GM23338 (cell line): ENCODE results near the gene COL4A2. TPM values are rescaled to one million over a fixed set of nuclear protein-coding genes. Genes with fewer than 3 reads are reported as not detected.

Experiments used
- ATAC-seq: fragments of 200-7000 bp; cut with Tn5 transposase; 3 replicates; pipeline ENCODE4 v1.9.1; 2020
- DNase-seq: peaks from one replicate; pipeline ENCODE4 v3.0.0-alpha.2; 2015; ENCODE audit warnings: low spot score
- H2AFZ ChIP-seq: fragments of 200-600 bp; sonication (generic); 2 replicates; pipeline ENCODE4 v1.8.0; 2016; ENCODE audit warnings: antibody characterized with exemption, mild to moderate bottlenecking, moderate library complexity
- H3F3A ChIP-seq: fragments of 200-600 bp; sonication (generic); replicated peaks from 2 replicates; pipeline ENCODE4 v1.8.0; 2017; ENCODE audit warnings: antibody characterized with exemption, mixed run types, low read depth
- H3K27ac ChIP-seq: fragments of 200-600 bp; sonication (generic); 2 replicates; pipeline ENCODE4 v1.6.1; 2016; ENCODE audit warnings: low read depth
- H3K27me3 ChIP-seq: fragments of 200-600 bp; sonication (generic); 2 replicates; pipeline ENCODE4 v1.8.0; 2016; ENCODE audit warnings: mild to moderate bottlenecking, mixed run types, moderate library complexity; ENCODE audit not compliant: insufficient read depth
- H3K36me3 ChIP-seq: fragments of 200-600 bp; sonication (generic); 2 replicates; pipeline ENCODE4 v1.8.0; 2016; ENCODE audit warnings: mild to moderate bottlenecking; ENCODE audit not compliant: insufficient read depth
- H3K4me1 ChIP-seq: fragments of 200-600 bp; sonication (generic); 2 replicates; pipeline ENCODE4 v1.8.0; 2016; ENCODE audit warnings: mild to moderate bottlenecking, moderate library complexity; ENCODE audit not compliant: insufficient read depth
- H3K4me2 ChIP-seq: fragments of 200-600 bp; sonication (generic); 2 replicates; pipeline ENCODE4 v1.7.1; 2017; ENCODE audit warnings: mixed run types
- H3K4me3 ChIP-seq: fragments of 200-600 bp; sonication (generic); 2 replicates; pipeline ENCODE4 v1.6.1; 2016; ENCODE audit warnings: mixed run types
- H3K79me2 ChIP-seq: fragments of 200-600 bp; sonication (generic); replicated peaks from 2 replicates; pipeline ENCODE4 v1.8.0; 2017; ENCODE audit warnings: mild to moderate bottlenecking; ENCODE audit not compliant: insufficient read depth
- H3K9me2 ChIP-seq: fragments of 200-600 bp; sonication (generic); 2 replicates; pipeline ENCODE4 v1.8.0; 2017; ENCODE audit not compliant: insufficient read depth
- H4K20me1 ChIP-seq: fragments of 200-600 bp; sonication (generic); replicated peaks from 2 replicates; pipeline ENCODE4 v1.8.0; 2017; ENCODE audit warnings: mild to moderate bottlenecking; ENCODE audit not compliant: insufficient read depth
- H3K27ac Mint-ChIP-seq: 2 replicates; pipeline ENCODE4 v1.8.0; 2020; ENCODE audit warnings: inconsistent platforms, mild to moderate bottlenecking, moderate library complexity, mixed read lengths
- H3K27me3 Mint-ChIP-seq: 3 replicates; pipeline ENCODE4 v1.8.0; 2022; ENCODE audit warnings: low read depth, mild to moderate bottlenecking, moderate library complexity, mixed read lengths, inconsistent platforms; ENCODE audit not compliant: insufficient read depth, poor library complexity
- H3K36me3 Mint-ChIP-seq: 3 replicates; pipeline ENCODE4 v1.8.0; 2021; ENCODE audit warnings: low read depth, mild to moderate bottlenecking, inconsistent platforms, moderate library complexity, mixed read lengths
- H3K4me1 Mint-ChIP-seq: 3 replicates; pipeline ENCODE4 v1.8.0; 2020; ENCODE audit warnings: mild to moderate bottlenecking, inconsistent platforms, mixed read lengths
- H3K4me3 Mint-ChIP-seq: 3 replicates; pipeline ENCODE4 v1.8.0; 2021; ENCODE audit warnings: moderate library complexity, mild to moderate bottlenecking, inconsistent platforms, mixed read lengths
- H3K9me3 Mint-ChIP-seq: 3 replicates; pipeline ENCODE4 v1.8.0; 2020; ENCODE audit warnings: moderate library complexity, mild to moderate bottlenecking, inconsistent platforms, mixed read lengths
- CREB1 ChIP-seq: fragments of 250-450 bp; sonication (Bioruptor Pico); IDR thresholded peaks from 2 replicates; pipeline ENCODE4 v1.5.0; 2020; ENCODE audit warnings: low read depth, mild to moderate bottlenecking, moderate library complexity
- EZH2 ChIP-seq: fragments of 200-600 bp; sonication (generic); IDR thresholded peaks from one replicate; pipeline ENCODE4 v1.8.0; 2017; ENCODE audit warnings: antibody characterized with exemption, mild to moderate bottlenecking, low read depth; ENCODE audit not compliant: unreplicated experiment
- EZH2phosphoT487 ChIP-seq: fragments of 200-600 bp; sonication (generic); IDR thresholded peaks from one replicate; pipeline ENCODE4 v1.8.1; 2018; ENCODE audit warnings: antibody characterized with exemption; ENCODE audit not compliant: unreplicated experiment
- JUNB ChIP-seq: IDR thresholded peaks from one replicate; pipeline ENCODE4 v1.6.1; 2016; ENCODE audit warnings: antibody characterized with exemption; ENCODE audit not compliant: unreplicated experiment
- NANOG ChIP-seq: IDR thresholded peaks from 2 replicates; pipeline ENCODE4 v1.6.1; 2016; ENCODE audit warnings: antibody characterized with exemption, borderline replicate concordance
- POLR2AphosphoS5 ChIP-seq: IDR thresholded peaks from 2 replicates; pipeline ENCODE4 v1.6.1; 2016; ENCODE audit warnings: antibody characterized with exemption, low read depth
- REST ChIP-seq: IDR thresholded peaks from one replicate; pipeline ENCODE4 v1.6.1; 2018; ENCODE audit warnings: antibody characterized with exemption; ENCODE audit not compliant: unreplicated experiment
- STAT1 ChIP-seq: IDR thresholded peaks from one replicate; pipeline ENCODE4 v1.6.1; 2016; ENCODE audit warnings: antibody characterized with exemption; ENCODE audit not compliant: unreplicated experiment
- ZNF114 ChIP-seq: fragments of 250-450 bp; sonication (Bioruptor Pico); IDR thresholded peaks from 2 replicates; pipeline ENCODE4 v1.5.0; 2020; ENCODE audit warnings: mild to moderate bottlenecking, moderate library complexity
- ZNF331 ChIP-seq: fragments of 250-450 bp; sonication (Bioruptor Pico); IDR thresholded peaks from 2 replicates; pipeline ENCODE4 v1.5.0; 2020; ENCODE audit warnings: low read depth, mild to moderate bottlenecking, moderate library complexity
- polyA plus RNA-seq: library from polyadenylated mRNA; unstranded; fragments of >200 nt; fragmentation: Nextera tagmentation; extraction: Ambion mirVana; gene quantifications from 2 replicates; pipeline ENCODE4 v1.2.1, GENCODE V29; 2016
- total RNA-seq: library from RNA; depleted of rRNA; stranded (reverse); fragments of >200 nt; shearing (Covaris generic); gene quantifications from 2 replicates; pipeline ENCODE4 v1.2.3, GENCODE V29; 2014
- TF ChIP-seq, protein P1 (sequence below): IDR thresholded peaks from 2 replicates; pipeline ENCODE4 v1.6.1; 2016; ENCODE audit warnings: antibody characterized with exemption
- TF ChIP-seq, protein P2 (sequence below), 2 experiments: fragments of 200-600 bp in 1 of 2; sonication (generic) in 1 of 2; conservative IDR thresholded peaks; 2 replicates each; pipeline versions ENCODE4 v1.5.1 to v1.6.1; 2016 to 2017; ENCODE audit warnings: antibody characterized with exemption in 2 of 2, low read depth in 2 of 2, mild to moderate bottlenecking in 2 of 2, moderate library complexity in 1 of 2

Gene COL4A2
- total and polyA plus RNA-seq, 2 experiments from 2014 or later, result 37.4 to 131 TPM

DNA sequence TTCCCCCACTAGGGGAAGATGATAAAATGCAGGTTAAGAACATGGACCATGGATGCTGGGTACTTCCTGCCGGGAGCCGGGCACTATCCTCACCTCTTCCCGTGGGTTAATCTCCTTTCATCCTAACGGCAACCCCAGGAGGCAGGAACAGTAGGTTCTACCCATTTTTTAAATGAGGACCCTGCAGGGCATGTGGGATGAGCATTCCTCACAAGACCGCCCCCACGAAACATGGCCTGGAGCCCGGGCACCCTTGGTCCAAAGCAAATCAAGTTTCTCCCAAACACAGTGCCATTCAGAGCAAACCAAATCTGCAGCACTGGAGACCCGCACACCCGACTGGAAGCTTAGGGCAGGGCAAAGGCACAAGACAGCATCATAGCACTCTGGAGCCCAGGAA is 35.4 kb downstream of the COL4A2 start:
- DNase-seq (no peak), ATAC-seq (no peak)
- Histone ChIP-seq H3K27ac (no peak overlapping the region), H3K36me3 (no peaks in the 10 kb centered on the region; the same call in 1 of the 2 replicates), H3K4me1 (peaks cover 30% of the 10 kb centered on the region), H2AFZ (no peak overlapping the region), H3F3A (no peaks in the 10 kb centered on the region), H4K20me1 (peaks cover 11% of the 10 kb centered on the region), H3K27me3 (no peaks in the 10 kb centered on the region), H3K4me2 (no peak overlapping the region), H3K4me3 (no peak overlapping the region), H3K79me2 (peaks cover 29% of the 10 kb centered on the region), H3K9me2 (no peaks in the 10 kb centered on the region)
- Mint-ChIP-seq H3K4me3 (no peak overlapping the region), H3K4me1 (peaks cover 39% of the 10 kb centered on the region), H3K27ac (no peak overlapping the region), H3K27me3 (no peaks in the 10 kb centered on the region), H3K9me3 (no peaks in the 10 kb centered on the region), H3K36me3 (no peaks in the 10 kb centered on the region; the same call in 2 of the 3 replicates)
- TF ChIP-seq, protein P1, sequence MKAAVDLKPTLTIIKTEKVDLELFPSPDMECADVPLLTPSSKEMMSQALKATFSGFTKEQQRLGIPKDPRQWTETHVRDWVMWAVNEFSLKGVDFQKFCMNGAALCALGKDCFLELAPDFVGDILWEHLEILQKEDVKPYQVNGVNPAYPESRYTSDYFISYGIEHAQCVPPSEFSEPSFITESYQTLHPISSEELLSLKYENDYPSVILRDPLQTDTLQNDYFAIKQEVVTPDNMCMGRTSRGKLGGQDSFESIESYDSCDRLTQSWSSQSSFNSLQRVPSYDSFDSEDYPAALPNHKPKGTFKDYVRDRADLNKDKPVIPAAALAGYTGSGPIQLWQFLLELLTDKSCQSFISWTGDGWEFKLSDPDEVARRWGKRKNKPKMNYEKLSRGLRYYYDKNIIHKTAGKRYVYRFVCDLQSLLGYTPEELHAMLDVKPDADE, result no peak
- TF ChIP-seq POLR2AphosphoS5, result no peak

DNA sequence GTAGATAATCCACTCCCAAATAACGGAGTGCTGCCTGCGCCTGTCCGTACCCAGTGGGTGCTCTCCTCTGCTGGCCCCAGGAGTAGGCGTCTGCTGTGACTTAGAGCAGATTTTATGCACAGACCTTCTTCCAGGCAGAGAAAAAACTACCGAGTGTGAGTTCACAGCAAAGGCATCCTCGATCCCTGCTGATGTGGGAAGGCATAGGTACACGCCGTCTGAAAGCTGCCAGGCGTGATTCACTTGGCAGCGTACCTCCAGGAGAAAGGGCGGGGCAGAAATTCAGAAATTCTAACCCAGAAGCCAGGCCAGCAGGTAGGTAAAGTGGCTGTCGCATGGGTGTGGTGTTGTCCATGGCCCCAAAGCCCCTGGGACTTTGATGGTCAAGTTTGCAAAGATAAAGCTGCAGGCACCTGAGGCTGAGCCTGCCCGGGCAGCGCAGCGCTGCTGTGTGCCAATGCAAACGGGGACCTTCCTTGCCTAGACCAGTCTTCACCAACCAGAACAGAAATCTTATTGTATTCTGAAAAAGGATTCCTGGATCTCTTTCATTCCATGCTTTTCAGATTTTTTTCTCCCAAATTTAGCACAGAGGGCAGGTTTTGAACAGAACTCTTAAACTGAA is 36.3 kb downstream of the COL4A2 start:
- H3K36me3 ChIP-seq, result no peaks in the 10 kb centered on the region; the same call in 1 of the 2 replicates
- Mint-ChIP-seq H3K4me1 (peaks cover 36% of the 10 kb centered on the region), H3K4me3 (no peak overlapping the region), H3K9me3 (no peaks in the 10 kb centered on the region), H3K27ac (no peak overlapping the region), H3K27me3 (peaks cover 3% of the 10 kb centered on the region), H3K36me3 (no peaks in the 10 kb centered on the region; the same call in 2 of the 3 replicates)
- H3K4me2 ChIP-seq, result no peak overlapping the region
- H3K4me3 ChIP-seq, result no peak overlapping the region
- H4K20me1 ChIP-seq, result peaks cover 11% of the 10 kb centered on the region
- peaks cover 30% of the 10 kb centered on the region for H3K79me2 ChIP-seq
- no peaks in the 10 kb centered on the region for H3K9me2 ChIP-seq
- DNase-seq (no peak), ATAC-seq (no peak)
- no peaks in the 10 kb centered on the region for H3K27me3 ChIP-seq
- H3F3A ChIP-seq, result no peaks in the 10 kb centered on the region
- H2AFZ ChIP-seq, result no peak overlapping the region
- no peak overlapping the region for H3K27ac ChIP-seq
- H3K4me1 ChIP-seq, result peaks cover 22% of the 10 kb centered on the region
- TF ChIP-seq, protein P2, sequence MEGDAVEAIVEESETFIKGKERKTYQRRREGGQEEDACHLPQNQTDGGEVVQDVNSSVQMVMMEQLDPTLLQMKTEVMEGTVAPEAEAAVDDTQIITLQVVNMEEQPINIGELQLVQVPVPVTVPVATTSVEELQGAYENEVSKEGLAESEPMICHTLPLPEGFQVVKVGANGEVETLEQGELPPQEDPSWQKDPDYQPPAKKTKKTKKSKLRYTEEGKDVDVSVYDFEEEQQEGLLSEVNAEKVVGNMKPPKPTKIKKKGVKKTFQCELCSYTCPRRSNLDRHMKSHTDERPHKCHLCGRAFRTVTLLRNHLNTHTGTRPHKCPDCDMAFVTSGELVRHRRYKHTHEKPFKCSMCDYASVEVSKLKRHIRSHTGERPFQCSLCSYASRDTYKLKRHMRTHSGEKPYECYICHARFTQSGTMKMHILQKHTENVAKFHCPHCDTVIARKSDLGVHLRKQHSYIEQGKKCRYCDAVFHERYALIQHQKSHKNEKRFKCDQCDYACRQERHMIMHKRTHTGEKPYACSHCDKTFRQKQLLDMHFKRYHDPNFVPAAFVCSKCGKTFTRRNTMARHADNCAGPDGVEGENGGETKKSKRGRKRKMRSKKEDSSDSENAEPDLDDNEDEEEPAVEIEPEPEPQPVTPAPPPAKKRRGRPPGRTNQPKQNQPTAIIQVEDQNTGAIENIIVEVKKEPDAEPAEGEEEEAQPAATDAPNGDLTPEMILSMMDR (conservative IDR thresholded peaks at IDR 0.05; ENCODE audit: low read depth in 2 of 2), result no peak
- no peak for TF ChIP-seq JUNB
- no peak for TF ChIP-seq POLR2AphosphoS5
- TF ChIP-seq ZNF331 (CRISPR knock-in tag), result no peak
- no peak for TF ChIP-seq EZH2
- TF ChIP-seq CREB1, result no peak
- TF ChIP-seq ZNF114, result no peak
- TF ChIP-seq REST, result no peak
- TF ChIP-seq STAT1, result no peak
- no peak for TF ChIP-seq EZH2phosphoT487
- no peak for TF ChIP-seq NANOG
